Glutamatergic neuron (in vitro differentiated cells): ENCODE measurements around the gene LIPN. TPM values are rescaled to one million over a fixed set of nuclear protein-coding genes. Genes with fewer than 3 reads are reported as not detected.

Experiments used
- DNase-seq: peaks from one replicate; pipeline ENCODE4 v3.0.0; 2022
- H3K27ac Mint-ChIP-seq: one replicate; pipeline ENCODE4 v1.8.0; 2020; ENCODE audit warnings: mild to moderate bottlenecking, mixed read lengths, inconsistent platforms; ENCODE audit not compliant: unreplicated experiment
- H3K27me3 Mint-ChIP-seq: one replicate; pipeline ENCODE4 v1.8.0; 2020; ENCODE audit warnings: mild to moderate bottlenecking, moderate library complexity, mixed read lengths, inconsistent platforms; ENCODE audit not compliant: unreplicated experiment
- H3K36me3 Mint-ChIP-seq: one replicate; pipeline ENCODE4 v1.8.0; 2020; ENCODE audit warnings: mild to moderate bottlenecking, mixed read lengths, inconsistent platforms; ENCODE audit not compliant: unreplicated experiment
- H3K4me1 Mint-ChIP-seq: one replicate; pipeline ENCODE4 v1.8.0; 2020; ENCODE audit warnings: mild to moderate bottlenecking, low read depth, mixed read lengths, inconsistent platforms; ENCODE audit not compliant: unreplicated experiment
- H3K4me3 Mint-ChIP-seq: one replicate; pipeline ENCODE4 v1.8.0; 2020; ENCODE audit warnings: mild to moderate bottlenecking, mixed read lengths, inconsistent platforms; ENCODE audit not compliant: unreplicated experiment
- H3K9me3 Mint-ChIP-seq: one replicate; pipeline ENCODE4 v1.8.0; 2020; ENCODE audit warnings: mild to moderate bottlenecking, moderate library complexity, mixed read lengths, inconsistent platforms; ENCODE audit not compliant: unreplicated experiment
- total RNA-seq: library from RNA; stranded (reverse); fragmentation: NEBNext Ultra II Directional; extraction: Animal tissue kit (Norgen Biotek cat#: 25700); gene quantifications from one replicate; pipeline ENCODE4 v1.2.1, GENCODE V29; 2021; ENCODE audit not compliant: unreplicated experiment
- TF ChIP-seq, protein P1 (sequence below): fragments of 200-600 bp; sonication (generic); IDR thresholded peaks from one replicate; pipeline ENCODE4 v1.5.0; 2021; ENCODE audit not compliant: partially characterized antibody, unreplicated experiment

The LIPN gene
- total RNA-seq, 1 donor from 2014 or later = not detected

DNA sequence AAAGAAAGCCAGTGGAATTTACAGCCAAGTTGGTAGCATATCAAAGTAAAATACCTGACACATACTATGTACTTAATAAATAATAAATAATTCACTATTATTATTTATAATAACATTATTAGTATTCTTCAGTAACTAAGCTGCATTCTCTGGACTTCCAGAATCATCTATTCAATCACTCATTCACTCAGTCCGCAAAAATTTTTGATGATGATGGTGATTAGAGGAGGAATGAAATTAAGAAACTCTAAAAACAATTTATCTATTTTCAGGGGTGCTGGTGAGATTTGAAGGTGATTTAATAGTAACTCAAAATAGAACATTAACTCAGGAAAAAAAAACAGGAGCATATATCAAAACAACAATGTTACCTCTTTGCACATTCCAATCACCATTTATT is 3.2 kb upstream of the LIPN start:
- TF ChIP-seq, protein P1, sequence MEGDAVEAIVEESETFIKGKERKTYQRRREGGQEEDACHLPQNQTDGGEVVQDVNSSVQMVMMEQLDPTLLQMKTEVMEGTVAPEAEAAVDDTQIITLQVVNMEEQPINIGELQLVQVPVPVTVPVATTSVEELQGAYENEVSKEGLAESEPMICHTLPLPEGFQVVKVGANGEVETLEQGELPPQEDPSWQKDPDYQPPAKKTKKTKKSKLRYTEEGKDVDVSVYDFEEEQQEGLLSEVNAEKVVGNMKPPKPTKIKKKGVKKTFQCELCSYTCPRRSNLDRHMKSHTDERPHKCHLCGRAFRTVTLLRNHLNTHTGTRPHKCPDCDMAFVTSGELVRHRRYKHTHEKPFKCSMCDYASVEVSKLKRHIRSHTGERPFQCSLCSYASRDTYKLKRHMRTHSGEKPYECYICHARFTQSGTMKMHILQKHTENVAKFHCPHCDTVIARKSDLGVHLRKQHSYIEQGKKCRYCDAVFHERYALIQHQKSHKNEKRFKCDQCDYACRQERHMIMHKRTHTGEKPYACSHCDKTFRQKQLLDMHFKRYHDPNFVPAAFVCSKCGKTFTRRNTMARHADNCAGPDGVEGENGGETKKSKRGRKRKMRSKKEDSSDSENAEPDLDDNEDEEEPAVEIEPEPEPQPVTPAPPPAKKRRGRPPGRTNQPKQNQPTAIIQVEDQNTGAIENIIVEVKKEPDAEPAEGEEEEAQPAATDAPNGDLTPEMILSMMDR = no peak
- Mint-ChIP-seq H3K36me3 (no peaks in the 10 kb centered on the region), H3K9me3 (no peaks in the 10 kb centered on the region), H3K4me1 (no peaks in the 10 kb centered on the region), H3K27ac (no peak overlapping the region), H3K4me3 (no peak overlapping the region), H3K27me3 (no peaks in the 10 kb centered on the region)
- DNase-seq = no peak

DNA sequence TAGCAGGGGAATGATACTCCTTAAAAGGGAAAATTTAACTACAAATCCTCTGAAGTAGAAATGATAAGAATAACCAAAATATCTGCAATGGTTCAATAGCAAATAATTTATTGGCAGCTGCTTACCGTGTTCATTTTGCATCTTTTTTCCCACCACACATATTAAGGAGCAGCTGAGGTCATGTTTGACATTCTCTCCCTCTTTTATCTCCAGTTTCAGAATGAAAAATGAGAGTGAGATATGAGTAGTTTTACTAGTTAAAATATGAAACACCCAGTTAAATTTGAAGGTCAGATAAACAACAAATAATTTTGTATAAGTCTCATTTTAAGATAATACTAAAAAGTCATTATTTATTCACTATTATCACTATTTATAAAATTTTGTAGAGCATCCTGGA is 3.1 kb downstream of the LIPN start:
- Mint-ChIP-seq H3K27ac (no peak overlapping the region), H3K9me3 (no peaks in the 10 kb centered on the region), H3K4me3 (no peak overlapping the region), H3K4me1 (no peaks in the 10 kb centered on the region), H3K27me3 (no peaks in the 10 kb centered on the region), H3K36me3 (no peaks in the 10 kb centered on the region)
- TF ChIP-seq, protein P1 = no peak
- DNase-seq = no peak

DNA sequence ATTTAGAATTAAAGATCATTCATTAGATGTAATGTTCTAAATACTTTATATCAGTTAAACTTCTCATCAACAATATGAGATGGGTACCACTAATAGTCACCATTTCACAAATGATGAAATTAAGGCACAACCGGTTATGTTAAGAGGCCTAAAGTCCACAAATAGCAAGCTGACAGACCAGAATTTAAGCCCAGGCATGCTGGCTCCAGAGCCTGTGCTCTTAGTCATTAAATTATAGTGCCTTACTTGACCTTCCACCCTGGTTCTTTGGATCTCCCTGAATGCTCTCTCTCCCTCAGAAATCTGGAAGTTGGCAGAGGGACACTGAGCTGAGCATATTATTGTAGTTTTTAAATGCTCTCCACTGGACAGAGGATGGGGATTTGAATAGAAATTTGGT is 3.6 kb downstream of the LIPN start:
- Mint-ChIP-seq H3K27me3 (no peaks in the 10 kb centered on the region), H3K4me3 (no peak overlapping the region), H3K36me3 (no peaks in the 10 kb centered on the region), H3K9me3 (no peaks in the 10 kb centered on the region), H3K27ac (no peak overlapping the region), H3K4me1 (no peaks in the 10 kb centered on the region)
- no peak for DNase-seq
- TF ChIP-seq, protein P1 = no peak

- Mint-ChIP-seq H3K36me3 (no peaks in the 10 kb centered on the region), H3K4me1 (no peaks in the 10 kb centered on the region), H3K27ac (no peak overlapping the region), H3K9me3 (no peaks in the 10 kb centered on the region), H3K27me3 (no peaks in the 10 kb centered on the region), H3K4me3 (no peak overlapping the region)
- TF ChIP-seq, protein P1 = no peak
- no peak for DNase-seq
Observed at GRCh38 chr10:88764110-88764509, 4.3 kb downstream of the LIPN start.

- no peak overlapping the region for H3K4me3 Mint-ChIP-seq
- no peak overlapping the region for H3K27ac Mint-ChIP-seq
- H3K9me3 Mint-ChIP-seq = no peaks in the 10 kb centered on the region
- H3K27me3 Mint-ChIP-seq = no peaks in the 10 kb centered on the region
- DNase-seq = no peak
- no peaks in the 10 kb centered on the region for H3K36me3 Mint-ChIP-seq
- TF ChIP-seq, protein P1 = no peak
- H3K4me1 Mint-ChIP-seq = no peaks in the 10 kb centered on the region
Observed at GRCh38 chr10:88765816-88766215, 6.0 kb downstream of the LIPN start.
